GM12891 (cell line): Measurements from ENCODE around the gene USP48.

Experiments
- PAX5 ChIP-seq: IDR thresholded peaks from 2 replicates; pipeline ENCODE4 v1.6.1; 2011; ENCODE audit warnings: low read length, moderate library complexity, mild to moderate bottlenecking; ENCODE audit not compliant: insufficient read depth, severe bottlenecking
- POLR2A ChIP-seq: IDR thresholded peaks from 2 replicates; pipeline ENCODE4 v1.6.1; 2011; ENCODE audit warnings: low read depth, low read length, control low read depth
- POLR2AphosphoS5 ChIP-seq: IDR thresholded peaks from 2 replicates; pipeline ENCODE4 v1.6.1; 2011; ENCODE audit warnings: low read depth, low read length, control low read depth
- SPI1 ChIP-seq: IDR thresholded peaks from 2 replicates; pipeline ENCODE4 v1.6.1; 2011; ENCODE audit warnings: low read depth, low read length, control low read depth
- TAF1 ChIP-seq: IDR thresholded peaks from 2 replicates; pipeline ENCODE4 v1.6.1; 2011; ENCODE audit warnings: low read depth, low read length, control low read depth

DNA sequence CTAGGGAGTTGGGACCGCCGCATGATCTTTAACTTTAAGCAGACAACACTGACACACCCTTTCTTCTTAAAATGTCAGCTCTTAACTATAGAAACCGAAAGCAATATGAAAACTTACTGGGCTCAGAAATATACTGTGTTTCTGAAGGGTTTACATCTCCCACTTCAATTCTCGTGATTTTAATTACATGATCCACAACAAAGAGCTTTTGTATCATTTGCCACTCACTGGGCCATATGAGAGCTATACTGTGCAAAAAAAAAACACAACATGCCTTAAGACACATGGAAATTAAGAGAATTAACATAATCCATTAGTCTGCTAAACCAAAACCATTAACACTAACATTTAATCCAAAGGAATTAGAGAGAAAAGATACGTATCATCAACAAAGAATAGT is 78.8 kb downstream of the USP48 start:
- TF ChIP-seq POLR2AphosphoS5 (no peak), TAF1 (no peak), PAX5 (no peak), POLR2A (no peak), SPI1 (no peak)
